MCF 10A (cell line): Measurements from ENCODE around the gene CTSA. TPM values are rescaled to one million over a fixed set of nuclear protein-coding genes. Genes with fewer than 3 reads are reported as not detected.

Source experiments
- BruUV-seq: library from RNA; stranded (reverse); fragments of 400-500 nt; replicated peaks from 2 replicates; lab custom pipeline; 2021; lab: Mats Ljungman, UMichigan
- CTCF ChIA-PET: fragments of 300-600 bp; sonication (Branson Sonifier 250); formaldehyde crosslinking; extraction: SDS; loops from one replicate; lab custom pipeline; 2021; ENCODE audit warnings: antibody characterized with exemption, inconsistent platforms; lab: Yijun Ruan, JAX
- POLR2A ChIA-PET: fragments of 300-600, 350-650 bp; sonication (Branson Sonifier 250); formaldehyde crosslinking; extraction: SDS; loops from one replicate; lab custom pipeline; 2020; ENCODE audit warnings: antibody characterized with exemption, inconsistent platforms; lab: Yijun Ruan, JAX
- DNase-seq: peaks from one replicate; pipeline ENCODE4 v3.0.0-alpha.2; 2018; ENCODE audit not compliant: unreplicated experiment
- H3K27ac Mint-ChIP-seq: one replicate; pipeline ENCODE4 v1.8.0; 2022; ENCODE audit warnings: mild to moderate bottlenecking, low read depth, mixed read lengths; ENCODE audit not compliant: unreplicated experiment
- H3K27me3 Mint-ChIP-seq: one replicate; pipeline ENCODE4 v1.8.0; 2022; ENCODE audit warnings: mixed read lengths; ENCODE audit not compliant: insufficient read depth, unreplicated experiment
- H3K36me3 Mint-ChIP-seq: one replicate; pipeline ENCODE4 v1.8.0; 2022; ENCODE audit warnings: mild to moderate bottlenecking, moderate library complexity, mixed read lengths; ENCODE audit not compliant: insufficient read depth, unreplicated experiment
- H3K4me1 Mint-ChIP-seq: one replicate; pipeline ENCODE4 v1.8.0; 2022; ENCODE audit warnings: mixed read lengths; ENCODE audit not compliant: insufficient read depth, unreplicated experiment
- H3K4me3 Mint-ChIP-seq: one replicate; pipeline ENCODE4 v1.8.0; 2022; ENCODE audit warnings: mild to moderate bottlenecking, moderate library complexity, mixed read lengths; ENCODE audit not compliant: unreplicated experiment
- H3K9me3 Mint-ChIP-seq: one replicate; pipeline ENCODE4 v1.8.0; 2022; ENCODE audit warnings: mixed read lengths; ENCODE audit not compliant: unreplicated experiment
- intact Hi-C: fragments of 100-400 bp; cut with micrococcal nuclease; formaldehyde crosslinking; loops from 2 replicates; pipeline ENCODE4 v1.14.1; 2022
- total RNA-seq: library from RNA; stranded (reverse); gene quantifications from 2 replicates; pipeline ENCODE4 v1.2.3, GENCODE V29; 2022
- TF ChIP-seq, protein P1 (sequence below): fragments of 200-600 bp; IDR thresholded peaks from one replicate; pipeline ENCODE4 v1.8.0; 2022; ENCODE audit warnings: antibody characterized with exemption, mild to moderate bottlenecking; ENCODE audit not compliant: unreplicated experiment

The CTSA gene
- total RNA-seq, 1 experiment from 2014 or later = 25.3 TPM

DNA sequence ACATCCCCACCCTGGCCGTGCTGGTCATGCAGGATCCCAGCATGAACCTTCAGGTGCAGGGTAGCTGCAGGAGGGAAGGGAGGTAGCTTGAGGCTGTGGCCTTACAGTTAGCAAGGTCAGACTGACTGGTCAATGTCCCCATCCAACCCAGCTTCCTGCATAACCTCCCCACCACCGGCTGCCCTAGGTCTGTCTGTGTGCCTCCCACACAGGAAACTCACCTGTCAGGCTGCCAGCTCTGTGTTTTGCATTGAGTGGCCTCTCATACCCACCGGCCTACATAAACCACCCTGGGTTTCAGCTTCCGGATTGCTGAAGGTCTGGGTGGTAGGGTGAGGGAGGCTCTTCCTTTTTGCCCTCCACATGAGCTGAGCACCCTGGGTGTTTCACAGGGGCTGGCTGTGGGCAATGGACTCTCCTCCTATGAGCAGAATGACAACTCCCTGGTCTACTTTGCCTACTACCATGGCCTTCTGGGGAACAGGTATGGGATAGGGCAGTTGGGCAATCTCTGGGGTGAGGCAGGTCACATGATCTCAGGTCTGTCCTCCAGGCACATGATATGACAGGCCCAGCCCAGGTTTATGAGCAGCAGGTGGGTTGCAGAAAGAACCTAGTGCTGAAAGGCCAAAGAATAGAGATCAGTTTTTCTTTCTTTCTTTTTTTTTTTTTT lies 1.8 kb downstream of the CTSA start:
- TF ChIP-seq, protein P1, sequence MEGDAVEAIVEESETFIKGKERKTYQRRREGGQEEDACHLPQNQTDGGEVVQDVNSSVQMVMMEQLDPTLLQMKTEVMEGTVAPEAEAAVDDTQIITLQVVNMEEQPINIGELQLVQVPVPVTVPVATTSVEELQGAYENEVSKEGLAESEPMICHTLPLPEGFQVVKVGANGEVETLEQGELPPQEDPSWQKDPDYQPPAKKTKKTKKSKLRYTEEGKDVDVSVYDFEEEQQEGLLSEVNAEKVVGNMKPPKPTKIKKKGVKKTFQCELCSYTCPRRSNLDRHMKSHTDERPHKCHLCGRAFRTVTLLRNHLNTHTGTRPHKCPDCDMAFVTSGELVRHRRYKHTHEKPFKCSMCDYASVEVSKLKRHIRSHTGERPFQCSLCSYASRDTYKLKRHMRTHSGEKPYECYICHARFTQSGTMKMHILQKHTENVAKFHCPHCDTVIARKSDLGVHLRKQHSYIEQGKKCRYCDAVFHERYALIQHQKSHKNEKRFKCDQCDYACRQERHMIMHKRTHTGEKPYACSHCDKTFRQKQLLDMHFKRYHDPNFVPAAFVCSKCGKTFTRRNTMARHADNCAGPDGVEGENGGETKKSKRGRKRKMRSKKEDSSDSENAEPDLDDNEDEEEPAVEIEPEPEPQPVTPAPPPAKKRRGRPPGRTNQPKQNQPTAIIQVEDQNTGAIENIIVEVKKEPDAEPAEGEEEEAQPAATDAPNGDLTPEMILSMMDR = no peak
- H3K27me3 Mint-ChIP-seq = no peaks in the 10 kb centered on the region
- POLR2A ChIA-PET = interaction anchor here (0.7 to 6.3 kb wide), 8 partner anchors 9 to 78 kb away, joined by 3 to 74 read pairs (median 22); partner anchors contain the start of genes ACOT8, PCIF1, SNX21 and ZNF335
- intact Hi-C loops = loop anchor here (1.0 to 2.0 kb wide), 2 partner anchors 42 to 70 kb away; partner anchors contain the start of gene PCIF1
- H3K9me3 Mint-ChIP-seq = no peaks in the 10 kb centered on the region
- peak overlapping the region; percentile 39 for H3K27ac Mint-ChIP-seq
- H3K4me3 Mint-ChIP-seq = peak overlapping the region; percentile 95
- DNase-seq = no peak
- peaks cover 16% of the 10 kb centered on the region for H3K36me3 Mint-ChIP-seq
- H3K4me1 Mint-ChIP-seq = peaks cover 6% of the 10 kb centered on the region
- BruUV-seq = no TSS peak
- CTCF ChIA-PET = interaction anchor here (0.6 to 6.0 kb wide), 12 partner anchors 8 to 666 kb away, joined by 3 to 22 read pairs (median 5); partner anchors contain the start of genes PCIF1 and ZSWIM1

DNA sequence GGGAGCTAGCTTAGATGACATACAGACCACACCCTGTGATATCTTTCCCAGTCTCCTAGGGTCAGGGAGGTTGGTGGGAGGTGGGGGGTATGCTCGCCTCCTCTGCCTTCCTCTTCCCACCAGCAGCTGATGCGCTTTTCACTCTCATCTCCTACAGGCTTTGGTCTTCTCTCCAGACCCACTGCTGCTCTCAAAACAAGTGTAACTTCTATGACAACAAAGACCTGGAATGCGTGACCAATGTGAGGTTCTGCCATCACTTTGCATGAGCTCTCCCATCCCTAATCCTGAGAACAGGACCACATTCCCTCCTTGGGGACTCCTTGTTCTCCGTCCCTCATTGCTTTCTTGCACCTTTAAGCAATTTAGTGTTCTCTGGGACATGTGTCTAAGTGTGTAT lies 2.7 kb downstream of the CTSA start:
- peaks cover 6% of the 10 kb centered on the region for H3K4me1 Mint-ChIP-seq
- intact Hi-C loops = loop anchor here (2.0 kb wide), 1 partner anchor 41 kb away; the partner anchor contains the start of gene PCIF1
- no TSS peak for BruUV-seq
- no peak overlapping the region for H3K4me3 Mint-ChIP-seq
- no peak overlapping the region for H3K27ac Mint-ChIP-seq
- TF ChIP-seq, protein P1 = no peak
- POLR2A ChIA-PET = interaction anchor here (0.6 to 6.3 kb wide), 8 partner anchors 8 to 61 kb away, joined by 3 to 74 read pairs (median 4); partner anchors contain the start of genes PCIF1, SNX21 and ZSWIM1
- no peaks in the 10 kb centered on the region for H3K9me3 Mint-ChIP-seq
- no peak for DNase-seq
- CTCF ChIA-PET = interaction anchor here (0.6 to 6.0 kb wide), 3 partner anchors 76 to 674 kb away, joined by 3 to 22 read pairs (median 8); no protein-coding TSS in a partner anchor
- H3K27me3 Mint-ChIP-seq = no peaks in the 10 kb centered on the region
- H3K36me3 Mint-ChIP-seq = peaks cover 16% of the 10 kb centered on the region

- intact Hi-C loops = no loop called here
- Mint-ChIP-seq H3K27ac (no peak overlapping the region), H3K4me3 (no peak overlapping the region), H3K9me3 (no peaks in the 10 kb centered on the region), H3K4me1 (peaks cover 6% of the 10 kb centered on the region), H3K36me3 (peaks cover 16% of the 10 kb centered on the region), H3K27me3 (no peaks in the 10 kb centered on the region)
- CTCF ChIA-PET = interaction anchor here (0.5 to 2.5 kb wide), 4 partner anchors 75 to 601 kb away, joined by 3 to 8 read pairs (median 4); no protein-coding TSS in a partner anchor
- POLR2A ChIA-PET = interaction anchor here (0.6 to 6.3 kb wide), 4 partner anchors 10 to 76 kb away, joined by 3 to 49 read pairs (median 4); partner anchors contain the start of gene PCIF1
- BruUV-seq = no TSS peak
- DNase-seq = no peak
- TF ChIP-seq, protein P1 = no peak
These were observed 3.7 kb downstream of the CTSA start for GRCh38 chr20:45894797-45895196.

DNA sequence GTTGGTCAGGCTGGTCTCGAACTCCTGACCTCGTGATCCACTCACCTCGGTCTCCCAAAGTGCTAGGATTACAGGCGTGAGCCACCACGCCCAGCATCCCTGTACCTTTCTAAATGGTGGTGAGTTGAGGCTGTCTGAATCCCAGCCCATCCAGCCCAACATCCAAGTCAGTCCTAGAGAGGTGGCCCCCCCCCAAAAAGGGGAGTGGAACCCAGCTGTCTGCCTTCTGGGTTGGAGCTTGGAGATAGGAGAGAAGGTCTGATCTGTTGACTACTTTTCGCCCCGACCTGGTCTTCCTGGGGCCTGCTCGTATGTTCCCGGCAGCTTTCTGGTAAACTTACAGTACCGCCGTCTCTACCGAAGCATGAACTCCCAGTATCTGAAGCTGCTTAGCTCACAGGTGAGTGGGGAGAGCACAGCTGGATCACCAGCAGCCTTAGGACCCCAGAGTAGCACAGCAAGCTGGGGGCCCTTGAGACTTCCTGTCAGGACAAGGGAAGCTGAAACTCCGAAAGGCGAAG lies 5.6 kb downstream of the CTSA start:
- no peaks in the 10 kb centered on the region for H3K27me3 Mint-ChIP-seq
- CTCF ChIA-PET = interaction anchor here (0.6 to 0.7 kb wide), 2 partner anchors 15 to 21 kb away, joined by 3 read pairs; no protein-coding TSS in a partner anchor
- no TSS peak for BruUV-seq
- peaks cover 6% of the 10 kb centered on the region for H3K4me1 Mint-ChIP-seq
- TF ChIP-seq, protein P1 = no peak
- H3K27ac Mint-ChIP-seq = no peak overlapping the region
- POLR2A ChIA-PET = no interaction called here
- DNase-seq = no peak
- peaks cover 16% of the 10 kb centered on the region for H3K36me3 Mint-ChIP-seq
- H3K4me3 Mint-ChIP-seq = no peak overlapping the region
- intact Hi-C loops = no loop called here
- no peaks in the 10 kb centered on the region for H3K9me3 Mint-ChIP-seq
